Measurements from ENCODE around the gene CNTNAP3B.
A peak's percentile ranks its signal among the peaks of the same experiment; 100 is the strongest.
"Not testable (repeated sequence)": the region's sequence is repeated elsewhere in the genome, so short reads cannot be mapped to it uniquely, and the experiment has no call there.

The CNTNAP3B gene

DNA sequence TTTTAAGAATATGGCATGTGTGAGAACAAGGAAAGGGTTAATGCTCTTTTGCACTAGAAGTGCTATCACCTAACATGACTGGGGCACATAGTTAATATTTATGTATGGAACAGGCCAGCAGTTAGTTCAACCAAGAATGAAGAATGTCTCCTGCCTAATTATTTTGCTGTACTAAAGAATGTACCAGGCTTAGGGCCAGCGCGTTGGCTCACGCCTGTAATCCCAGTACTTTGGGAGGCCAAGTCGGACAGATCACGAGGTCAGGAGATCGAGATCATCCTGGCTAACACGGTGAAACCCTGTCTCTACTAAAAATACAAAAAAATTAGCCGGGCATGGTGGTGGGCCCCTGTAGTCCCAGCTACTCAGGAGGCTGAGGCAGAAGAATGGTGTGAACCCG lies 114.9 kb downstream of the CNTNAP3B start:
- in situ Hi-C loops (cut with HindIII; ENCODE audit: low pct_unique_long_range_greater_than_20kb, low sequenced_read_pairs); DNase-seq (ENCODE audit: low read depth in 1 of 2, low spot score in 1 of 2): not testable (repeated sequence)

GRCh38 chr9:41991607-41992006 lies 137.6 kb downstream of the CNTNAP3B start:
- in situ Hi-C loops (cut with HindIII; ENCODE audit: low pct_unique_long_range_greater_than_20kb, low sequenced_read_pairs), result not testable (repeated sequence)

GRCh38 chr9:41980271-41980670 lies 149.0 kb downstream of the CNTNAP3B start:
- in situ Hi-C loops (cut with HindIII; ENCODE audit: low pct_unique_long_range_greater_than_20kb, low sequenced_read_pairs); DNase-seq (ENCODE audit: low read depth in 1 of 2, low spot score in 1 of 2): not testable (repeated sequence)

More at GRCh38 chr9:41991607-41992006, 137.6 kb downstream of the CNTNAP3B start:
- DNase-seq (ENCODE audit: low read depth in 1 of 2, low spot score in 1 of 2), result not testable (repeated sequence)

GRCh38 chr9:41977965-41978600 lies 151.1 kb downstream of the CNTNAP3B start:
- DNase-seq (ENCODE audit: low read depth in 1 of 2, low spot score in 1 of 2); in situ Hi-C loops (cut with HindIII; ENCODE audit: low pct_unique_long_range_greater_than_20kb, low sequenced_read_pairs): not testable (repeated sequence)

DNA sequence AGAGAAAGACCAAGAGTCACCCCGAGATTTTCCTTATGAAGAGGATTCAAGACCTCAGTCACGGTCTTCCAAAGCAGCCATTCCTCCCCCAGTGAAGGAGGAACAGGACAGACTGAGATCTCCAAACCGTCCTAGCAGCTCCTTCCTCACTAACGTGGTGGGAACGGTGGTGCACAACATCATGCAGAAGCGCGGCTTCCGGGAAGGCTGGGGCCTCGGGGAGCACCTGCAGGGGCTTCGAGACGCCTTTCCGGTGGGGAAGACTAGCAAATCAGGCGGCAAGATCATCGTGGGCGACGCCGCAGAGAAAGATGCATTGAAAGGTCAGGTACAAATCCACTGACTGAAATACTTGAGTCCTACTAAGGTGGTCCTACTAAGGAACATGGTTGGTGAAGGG lies 154.3 kb downstream of the CNTNAP3B start:
- in situ Hi-C loops (cut with HindIII; ENCODE audit: low pct_unique_long_range_greater_than_20kb, low sequenced_read_pairs); DNase-seq (ENCODE audit: low read depth in 1 of 2, low spot score in 1 of 2): not testable (repeated sequence)

DNA sequence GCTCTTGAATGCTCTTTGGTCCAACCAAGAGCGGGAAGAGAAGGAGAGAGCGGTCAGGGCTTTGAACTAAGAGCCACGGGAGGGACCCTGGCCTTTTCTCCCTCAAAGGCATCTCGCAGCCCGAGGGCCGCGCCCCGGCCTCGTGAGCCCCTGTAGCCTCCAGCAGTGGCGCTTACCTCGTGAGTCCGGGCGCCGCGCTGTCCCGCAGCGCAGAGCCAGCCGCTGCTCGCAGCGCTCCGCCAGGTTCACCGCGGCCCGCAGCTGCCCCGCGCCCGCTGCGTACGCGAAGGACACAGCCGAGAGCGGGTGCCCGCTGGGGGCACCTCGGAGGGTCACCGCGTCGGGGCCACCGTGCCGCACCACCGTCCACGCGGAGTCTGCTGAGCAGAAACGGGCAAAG lies 176.2 kb downstream of the CNTNAP3B start:
- DNase-seq (ENCODE audit: low read depth in 1 of 2, low spot score in 1 of 2); in situ Hi-C loops (cut with HindIII; ENCODE audit: low pct_unique_long_range_greater_than_20kb, low sequenced_read_pairs): not testable (repeated sequence)

DNA sequence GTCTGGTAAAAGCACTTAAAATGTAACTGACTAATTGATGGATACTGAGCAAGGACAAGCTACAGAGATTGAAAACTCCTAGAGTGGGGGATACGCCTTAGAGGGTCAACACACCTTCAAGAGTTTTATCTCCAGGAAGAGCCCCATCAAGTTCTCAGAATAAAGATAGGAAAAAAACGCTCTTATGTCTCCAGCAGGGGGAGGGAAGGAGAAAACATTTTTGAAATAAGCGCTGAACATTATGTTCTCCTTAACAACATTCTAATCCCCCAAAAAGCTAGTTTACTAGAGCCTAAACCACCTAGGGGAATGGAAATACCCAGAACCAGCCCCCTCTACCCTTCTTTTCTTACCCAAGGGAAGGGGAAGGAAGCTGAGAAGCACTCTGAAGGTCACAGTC lies 187.5 kb downstream of the CNTNAP3B start:
- peak in 1 of 2 experiments; percentile 2 for DNase-seq (ENCODE audit: low read depth in 1 of 2, low spot score in 1 of 2)
- in situ Hi-C loops (cut with HindIII; ENCODE audit: low pct_unique_long_range_greater_than_20kb, low sequenced_read_pairs), result not testable (repeated sequence)

GRCh38 chr9:41938143-41938542 lies 191.1 kb downstream of the CNTNAP3B start:
- in situ Hi-C loops (cut with HindIII; ENCODE audit: low pct_unique_long_range_greater_than_20kb, low sequenced_read_pairs), result not testable (repeated sequence)

GRCh38 chr9:41935727-41936126 lies 193.5 kb downstream of the CNTNAP3B start:
- in situ Hi-C loops (cut with HindIII; ENCODE audit: low pct_unique_long_range_greater_than_20kb, low sequenced_read_pairs); DNase-seq (ENCODE audit: low read depth in 1 of 2, low spot score in 1 of 2): not testable (repeated sequence)

More at GRCh38 chr9:41938143-41938542, 191.1 kb downstream of the CNTNAP3B start:
- DNase-seq (ENCODE audit: low read depth in 1 of 2, low spot score in 1 of 2), result not testable (repeated sequence)

GRCh38 chr9:41929172-41929571 lies 200.1 kb downstream of the CNTNAP3B start:
- DNase-seq (ENCODE audit: low read depth in 1 of 2, low spot score in 1 of 2); in situ Hi-C loops (cut with HindIII; ENCODE audit: low pct_unique_long_range_greater_than_20kb, low sequenced_read_pairs): not testable (repeated sequence)

- DNase-seq (ENCODE audit: low read depth in 1 of 2, low spot score in 1 of 2), result not testable (repeated sequence)
Observed at GRCh38 chr9:41917374-41917773, 211.9 kb downstream of the CNTNAP3B start.

GRCh38 chr9:41905488-41905887 lies 223.7 kb downstream of the CNTNAP3B start:
- DNase-seq (ENCODE audit: low read depth in 1 of 2, low spot score in 1 of 2); in situ Hi-C loops (cut with HindIII; ENCODE audit: low pct_unique_long_range_greater_than_20kb, low sequenced_read_pairs): not testable (repeated sequence)

More at GRCh38 chr9:41917374-41917773, 211.9 kb downstream of the CNTNAP3B start:
- in situ Hi-C loops (cut with HindIII; ENCODE audit: low pct_unique_long_range_greater_than_20kb, low sequenced_read_pairs), result not testable (repeated sequence)

DNA sequence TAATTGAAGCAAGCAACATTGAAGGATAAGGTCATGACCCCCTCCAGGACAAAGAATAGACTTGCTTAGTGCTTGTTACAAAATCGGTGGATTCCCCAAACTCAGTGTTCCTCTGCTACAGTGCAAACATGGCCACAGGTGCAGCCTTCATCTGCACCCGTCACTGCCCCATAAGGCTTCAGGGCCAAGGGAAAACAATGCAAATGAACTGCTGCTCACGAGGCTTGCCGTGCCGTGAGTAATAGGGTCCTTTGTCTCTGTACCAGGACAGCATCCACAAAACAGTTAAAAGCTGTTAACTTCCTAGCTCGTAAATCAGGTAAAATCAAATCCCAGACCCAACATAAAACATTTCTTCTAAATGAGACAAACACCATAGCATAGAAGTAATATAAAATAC lies 226.5 kb downstream of the CNTNAP3B start:
- DNase-seq (ENCODE audit: low read depth in 1 of 2, low spot score in 1 of 2); in situ Hi-C loops (cut with HindIII; ENCODE audit: low pct_unique_long_range_greater_than_20kb, low sequenced_read_pairs): not testable (repeated sequence)

DNA sequence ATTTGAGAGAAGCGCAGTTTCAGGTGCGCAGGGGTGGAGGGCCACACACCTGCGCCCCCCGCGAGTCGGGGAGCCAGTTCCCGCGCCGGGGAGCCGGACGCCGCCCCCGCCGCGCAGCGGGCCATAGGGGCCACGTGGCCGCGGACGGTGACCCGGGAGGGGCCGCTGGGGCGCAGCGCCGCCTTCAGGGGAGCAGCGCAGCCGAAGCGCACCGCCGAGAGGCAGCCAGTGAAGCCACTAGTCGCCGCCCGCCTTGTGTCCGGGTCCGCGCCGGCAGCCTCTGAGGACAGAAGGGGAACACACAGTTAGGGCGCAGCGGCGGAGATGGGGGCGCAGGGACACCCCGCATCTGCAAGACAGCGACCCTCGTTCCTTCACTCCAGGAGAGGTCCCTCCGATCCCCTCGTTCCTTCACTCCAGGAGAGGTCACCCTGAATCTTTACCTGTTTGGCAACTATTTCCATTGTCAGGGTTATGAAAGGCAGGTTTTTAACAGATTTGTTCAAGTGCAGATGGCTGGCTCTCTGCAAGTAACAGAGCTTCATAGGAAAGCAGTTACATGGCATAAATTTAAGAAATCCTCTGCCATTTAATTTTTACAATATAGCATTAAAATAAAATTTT lies 230.4 kb downstream of the CNTNAP3B start:
- DNase-seq (ENCODE audit: low read depth in 1 of 2, low spot score in 1 of 2); in situ Hi-C loops (cut with HindIII; ENCODE audit: low pct_unique_long_range_greater_than_20kb, low sequenced_read_pairs): not testable (repeated sequence)

- DNase-seq (ENCODE audit: low read depth in 1 of 2, low spot score in 1 of 2); in situ Hi-C loops (cut with HindIII; ENCODE audit: low pct_unique_long_range_greater_than_20kb, low sequenced_read_pairs): not testable (repeated sequence)
Observed at GRCh38 chr9:41874557-41874956, 254.7 kb downstream of the CNTNAP3B start.

GRCh38 chr9:41855422-41855821 lies 273.8 kb downstream of the CNTNAP3B start:
- in situ Hi-C loops (cut with HindIII; ENCODE audit: low pct_unique_long_range_greater_than_20kb, low sequenced_read_pairs); DNase-seq (ENCODE audit: low read depth in 1 of 2, low spot score in 1 of 2): not testable (repeated sequence)

DNA sequence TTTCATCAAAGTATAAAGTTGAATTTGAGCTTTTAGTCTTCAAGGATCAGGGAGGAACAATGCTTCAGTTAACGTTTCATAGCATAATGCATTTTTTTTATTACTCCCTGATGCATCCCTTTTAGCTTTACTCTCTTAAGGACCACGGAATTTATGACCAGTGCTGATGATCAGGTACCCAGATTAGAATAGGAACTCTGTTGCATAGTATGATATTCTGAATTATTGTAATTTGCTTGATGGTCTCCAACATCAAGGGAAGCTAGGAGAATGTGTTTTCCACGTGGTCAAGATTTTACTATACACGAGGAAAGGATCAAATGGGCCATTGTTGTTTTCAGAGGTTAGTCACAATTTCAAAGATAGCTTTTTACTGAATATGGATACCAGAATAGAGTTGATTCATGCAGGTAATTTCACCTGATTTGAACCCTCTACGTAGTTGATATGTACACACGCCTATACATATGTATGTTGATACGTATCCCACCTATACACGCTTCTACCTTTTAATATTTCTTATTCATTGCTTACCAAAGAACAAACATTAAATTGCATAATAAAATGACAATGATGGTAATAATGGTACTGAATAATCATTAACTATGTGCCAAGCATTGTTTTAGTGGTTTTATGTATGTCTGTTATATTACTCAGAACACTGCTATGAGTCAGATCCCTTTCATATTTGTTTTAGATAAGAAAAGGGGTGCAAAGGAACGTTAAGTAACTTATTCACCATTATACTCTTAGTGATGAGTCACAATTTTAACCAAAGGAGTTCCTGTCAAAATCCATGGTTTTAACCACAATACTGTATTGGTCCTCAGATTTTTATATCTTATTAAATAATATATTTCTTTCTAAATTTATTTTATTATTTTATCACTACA lies 277.1 kb downstream of the CNTNAP3B start:
- DNase-seq (ENCODE audit: low read depth in 1 of 2, low spot score in 1 of 2); in situ Hi-C loops (cut with HindIII; ENCODE audit: low pct_unique_long_range_greater_than_20kb, low sequenced_read_pairs): not testable (repeated sequence)

DNA sequence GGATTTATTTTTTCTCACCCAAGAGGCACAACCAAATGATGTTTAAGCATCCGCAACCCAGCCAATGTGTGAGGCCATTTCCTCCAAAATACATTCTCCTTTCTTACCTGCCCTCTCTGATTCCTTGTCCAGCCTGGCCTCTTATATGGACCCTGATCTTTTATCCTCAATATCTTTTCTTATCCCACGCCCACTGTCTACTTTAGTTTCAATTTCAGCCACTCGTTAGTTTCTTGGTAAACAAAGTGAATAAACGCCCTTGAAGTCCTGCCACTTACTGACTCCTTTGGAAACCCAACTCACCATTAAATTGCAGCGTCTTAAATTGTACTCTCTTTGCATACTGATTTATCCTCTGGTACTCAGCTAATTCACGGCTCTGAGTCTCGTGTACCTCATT lies 281.4 kb downstream of the CNTNAP3B start:
- in situ Hi-C loops (cut with HindIII; ENCODE audit: low pct_unique_long_range_greater_than_20kb, low sequenced_read_pairs); DNase-seq (ENCODE audit: low read depth in 1 of 2, low spot score in 1 of 2): not testable (repeated sequence)
